ENCODE results near the gene MYOM1.

MYOM1 gene

DNA sequence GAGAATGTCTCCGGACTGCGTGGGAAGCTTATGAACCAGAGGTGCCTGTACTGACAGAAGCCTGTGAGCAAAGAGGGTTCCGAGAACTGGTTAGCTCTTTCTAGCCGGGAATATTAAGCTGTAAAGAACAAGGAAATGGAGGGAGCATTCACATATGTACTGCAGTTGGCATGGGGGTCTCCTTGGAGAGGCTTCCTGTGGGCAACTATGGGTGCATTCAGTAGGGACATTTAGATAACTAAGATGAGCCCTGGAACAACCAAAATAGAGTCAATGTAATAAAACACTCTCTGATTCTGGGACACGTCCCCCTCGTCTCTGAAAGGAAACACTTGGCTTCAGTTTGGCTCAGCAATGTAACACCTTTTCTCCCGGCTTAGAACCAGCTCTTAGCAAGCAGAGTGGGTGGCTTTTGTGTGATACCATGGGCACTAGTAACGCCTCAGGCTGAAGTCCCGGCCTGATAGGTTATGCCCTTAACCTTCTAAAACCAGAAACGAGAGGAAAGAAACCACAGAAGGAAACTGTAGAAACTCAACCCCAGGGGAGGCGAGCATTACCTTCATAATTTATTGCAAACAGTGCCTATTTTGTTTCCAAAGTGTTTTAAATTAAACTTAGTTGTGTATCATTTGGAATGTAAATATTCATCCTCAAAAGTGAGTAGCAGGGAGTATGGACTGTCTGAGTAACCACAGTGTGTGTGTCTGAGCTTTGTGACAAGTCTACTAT is 158.0 kb downstream of the MYOM1 start:
- DNase-seq (ENCODE audit: low read depth), result no peak
- TF ChIP-seq, protein P1, sequence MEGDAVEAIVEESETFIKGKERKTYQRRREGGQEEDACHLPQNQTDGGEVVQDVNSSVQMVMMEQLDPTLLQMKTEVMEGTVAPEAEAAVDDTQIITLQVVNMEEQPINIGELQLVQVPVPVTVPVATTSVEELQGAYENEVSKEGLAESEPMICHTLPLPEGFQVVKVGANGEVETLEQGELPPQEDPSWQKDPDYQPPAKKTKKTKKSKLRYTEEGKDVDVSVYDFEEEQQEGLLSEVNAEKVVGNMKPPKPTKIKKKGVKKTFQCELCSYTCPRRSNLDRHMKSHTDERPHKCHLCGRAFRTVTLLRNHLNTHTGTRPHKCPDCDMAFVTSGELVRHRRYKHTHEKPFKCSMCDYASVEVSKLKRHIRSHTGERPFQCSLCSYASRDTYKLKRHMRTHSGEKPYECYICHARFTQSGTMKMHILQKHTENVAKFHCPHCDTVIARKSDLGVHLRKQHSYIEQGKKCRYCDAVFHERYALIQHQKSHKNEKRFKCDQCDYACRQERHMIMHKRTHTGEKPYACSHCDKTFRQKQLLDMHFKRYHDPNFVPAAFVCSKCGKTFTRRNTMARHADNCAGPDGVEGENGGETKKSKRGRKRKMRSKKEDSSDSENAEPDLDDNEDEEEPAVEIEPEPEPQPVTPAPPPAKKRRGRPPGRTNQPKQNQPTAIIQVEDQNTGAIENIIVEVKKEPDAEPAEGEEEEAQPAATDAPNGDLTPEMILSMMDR (conservative IDR thresholded peaks at IDR 0.05; ENCODE audit: low read depth, low read length), result no peak
- no peak overlapping the region for H3K4me3 ChIP-seq (ENCODE audit: low read depth, low read length)

DNA sequence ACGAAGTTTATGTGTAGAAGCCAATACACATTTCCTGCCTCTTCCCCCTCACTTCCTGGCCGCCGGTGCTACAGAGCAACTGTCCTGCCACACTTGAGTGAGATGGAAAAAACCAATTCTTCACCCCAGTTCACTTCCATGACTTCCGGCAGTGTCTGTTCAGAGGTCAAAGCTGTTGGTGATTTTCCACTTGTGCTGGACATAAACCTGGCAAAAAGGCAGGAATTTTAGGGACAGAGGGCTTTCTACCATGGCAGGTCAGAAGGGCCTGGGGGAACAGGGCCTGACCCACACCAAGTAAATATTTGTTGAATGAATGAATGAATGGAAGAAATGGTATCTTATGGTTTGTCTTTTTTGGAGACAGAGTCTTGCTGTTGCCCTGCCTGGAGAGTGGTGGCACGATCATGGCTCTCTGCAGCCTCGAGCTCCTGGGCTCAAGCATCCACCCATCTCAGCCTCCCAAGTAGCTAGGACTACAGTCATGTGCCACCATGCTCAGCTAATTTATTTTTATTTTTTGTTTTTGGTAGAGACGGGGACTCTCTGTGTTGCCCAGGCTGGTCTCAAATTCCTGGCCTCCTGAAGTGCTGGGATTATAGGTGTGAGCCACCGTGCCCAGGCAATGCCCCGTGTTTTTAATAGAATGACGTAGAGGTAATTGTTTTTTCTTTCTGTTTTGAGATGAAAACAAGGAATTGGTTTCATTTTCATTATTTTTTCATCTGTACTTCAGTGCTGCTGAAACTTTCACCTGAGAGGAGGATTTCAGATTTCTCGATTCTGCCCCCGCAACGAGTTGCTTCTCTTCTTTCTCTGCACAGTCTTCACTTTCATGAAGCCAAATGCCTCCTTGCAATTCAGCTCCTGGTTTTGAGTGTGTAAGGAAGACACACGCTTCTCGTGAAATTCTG is 158.8 kb downstream of the MYOM1 start:
- no peak for DNase-seq (ENCODE audit: low read depth)
- no peak overlapping the region for H3K4me3 ChIP-seq (ENCODE audit: low read depth, low read length)

DNA sequence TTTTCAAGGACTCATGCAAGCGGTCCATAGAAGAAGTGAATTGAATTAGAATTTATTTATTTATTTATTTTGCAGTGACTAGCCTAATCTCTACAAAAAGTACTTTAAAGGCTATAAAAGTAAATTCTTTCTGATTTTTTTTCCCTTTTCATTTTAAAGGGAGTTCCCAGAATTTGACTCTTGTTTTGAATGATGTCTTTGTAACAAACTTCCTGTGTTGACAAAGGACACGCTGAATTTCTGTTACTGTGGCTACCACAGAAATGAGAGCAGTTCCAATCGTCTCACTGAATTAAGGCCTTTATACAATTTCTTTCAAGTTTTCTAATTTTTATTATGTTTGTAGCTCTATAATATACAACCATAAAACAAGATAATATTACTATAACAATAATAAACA is 160.5 kb downstream of the MYOM1 start:
- TF ChIP-seq, protein P1 (conservative IDR thresholded peaks at IDR 0.05; ENCODE audit: low read depth, low read length), result no peak
- DNase-seq (ENCODE audit: low read depth), result no peak
- H3K4me3 ChIP-seq (ENCODE audit: low read depth, low read length), result no peak overlapping the region

More for the DNA sequence above, 158.8 kb downstream of the MYOM1 start:
- TF ChIP-seq, protein P1 (conservative IDR thresholded peaks at IDR 0.05; ENCODE audit: low read depth, low read length), result no peak

DNA sequence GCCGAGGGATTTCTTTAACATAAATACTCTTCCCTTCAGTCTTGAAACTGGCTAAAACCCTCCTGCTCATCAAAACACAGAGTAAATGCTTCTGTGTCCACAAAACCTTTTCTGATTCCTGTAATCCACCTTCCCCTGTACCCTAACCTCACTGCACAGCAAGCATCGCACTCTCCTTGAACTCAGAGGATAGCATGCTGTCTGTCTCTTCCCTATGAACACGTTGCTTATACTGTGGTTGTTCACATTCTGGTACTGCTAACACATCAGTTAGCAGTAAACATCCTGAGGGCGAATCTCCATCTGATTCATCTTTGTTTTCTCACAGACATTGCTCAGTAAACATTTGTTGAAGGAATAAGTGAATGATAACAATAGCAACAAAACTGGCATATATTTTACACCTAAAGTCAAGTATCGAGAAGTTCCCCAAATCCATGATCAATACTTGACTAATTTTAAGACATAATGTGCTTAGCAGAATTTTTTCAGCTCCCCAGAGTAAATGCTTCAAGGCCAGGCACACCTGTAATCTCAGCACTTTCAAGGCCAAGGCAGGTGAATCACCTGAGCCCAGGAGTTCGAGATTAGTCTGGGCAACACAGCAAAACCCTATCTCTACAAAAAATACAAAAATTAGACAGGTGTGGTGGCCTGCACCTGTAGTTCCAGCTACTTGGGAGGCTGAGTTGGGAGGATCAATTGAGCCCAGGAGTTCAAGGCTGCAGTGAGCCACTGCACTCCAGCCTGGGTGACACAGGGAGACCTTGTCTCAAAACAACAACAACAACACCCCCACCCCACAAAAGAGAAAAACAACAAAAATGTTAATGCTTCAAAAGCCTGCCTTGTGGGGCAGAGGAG is 161.2 kb downstream of the MYOM1 start:
- no peak overlapping the region for H3K4me3 ChIP-seq (ENCODE audit: low read depth, low read length)
- TF ChIP-seq, protein P1 (conservative IDR thresholded peaks at IDR 0.05; ENCODE audit: low read depth, low read length), result no peak
- DNase-seq (ENCODE audit: low read depth), result no peak

DNA sequence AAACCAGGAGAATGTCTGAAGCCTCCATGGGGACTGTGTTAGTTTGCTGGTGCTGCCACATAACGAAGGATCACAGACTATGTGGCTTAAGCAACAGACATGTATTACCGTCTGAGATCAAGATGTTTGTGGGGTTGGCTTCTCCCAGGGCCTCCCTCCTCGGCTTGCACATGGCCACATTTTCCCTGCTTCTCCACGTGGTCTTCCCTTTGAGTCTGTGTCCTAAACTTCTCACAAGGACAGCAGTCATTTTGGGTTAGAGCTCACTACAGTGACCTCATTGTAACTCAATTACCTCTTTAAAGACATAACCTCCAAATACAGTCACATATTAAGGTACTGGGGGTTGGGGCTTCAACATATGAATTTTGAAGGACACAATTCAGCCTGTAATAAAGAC is 162.2 kb downstream of the MYOM1 start:
- no peak for DNase-seq (ENCODE audit: low read depth)
- TF ChIP-seq, protein P1 (conservative IDR thresholded peaks at IDR 0.05; ENCODE audit: low read depth, low read length), result no peak
- H3K4me3 ChIP-seq (ENCODE audit: low read depth, low read length), result no peak overlapping the region

DNA sequence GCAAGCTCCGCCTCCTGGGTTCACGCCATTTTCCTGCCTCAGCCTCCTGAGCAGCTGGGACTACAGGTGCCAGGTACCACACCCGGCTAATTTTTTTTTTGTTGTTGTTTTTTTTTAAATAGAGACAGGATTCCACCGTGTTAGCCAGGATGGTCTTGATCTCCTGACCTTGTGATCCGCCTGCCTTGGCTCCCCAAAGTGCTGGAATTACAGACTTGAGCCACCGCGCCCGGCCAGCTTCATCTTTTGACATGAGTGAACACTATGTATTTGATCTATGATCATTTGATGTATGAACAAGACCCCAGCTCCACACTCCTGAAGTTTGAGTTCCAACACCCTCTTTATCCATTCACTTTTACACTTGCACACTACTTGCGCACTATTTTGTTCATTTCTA is 163.5 kb downstream of the MYOM1 start:
- TF ChIP-seq, protein P1 (conservative IDR thresholded peaks at IDR 0.05; ENCODE audit: low read depth, low read length), result no peak
- H3K4me3 ChIP-seq (ENCODE audit: low read depth, low read length), result no peak overlapping the region
- no peak for DNase-seq (ENCODE audit: low read depth)

Measured in choroid plexus epithelial cell (primary cell).